PC-9 (cell line): ENCODE measurements around the gene CRYGS.

ENCODE experiments used
- EZH2 ChIP-seq: fragments of 200-600 bp; sonication (generic); IDR thresholded peaks from 2 replicates; pipeline ENCODE4 v1.8.0; 2017; ENCODE audit warnings: antibody characterized with exemption, low read depth
- TF ChIP-seq, protein P1 (sequence below): fragments of 200-600 bp; sonication (generic); conservative IDR thresholded peaks from 2 replicates; pipeline ENCODE4 v1.6.1; 2017; ENCODE audit warnings: mixed run types, antibody characterized with exemption, mild to moderate bottlenecking, moderate library complexity

GRCh38 chr3:186509423-186509822 lies 34.8 kb downstream of the CRYGS start:
- TF ChIP-seq, protein P1, sequence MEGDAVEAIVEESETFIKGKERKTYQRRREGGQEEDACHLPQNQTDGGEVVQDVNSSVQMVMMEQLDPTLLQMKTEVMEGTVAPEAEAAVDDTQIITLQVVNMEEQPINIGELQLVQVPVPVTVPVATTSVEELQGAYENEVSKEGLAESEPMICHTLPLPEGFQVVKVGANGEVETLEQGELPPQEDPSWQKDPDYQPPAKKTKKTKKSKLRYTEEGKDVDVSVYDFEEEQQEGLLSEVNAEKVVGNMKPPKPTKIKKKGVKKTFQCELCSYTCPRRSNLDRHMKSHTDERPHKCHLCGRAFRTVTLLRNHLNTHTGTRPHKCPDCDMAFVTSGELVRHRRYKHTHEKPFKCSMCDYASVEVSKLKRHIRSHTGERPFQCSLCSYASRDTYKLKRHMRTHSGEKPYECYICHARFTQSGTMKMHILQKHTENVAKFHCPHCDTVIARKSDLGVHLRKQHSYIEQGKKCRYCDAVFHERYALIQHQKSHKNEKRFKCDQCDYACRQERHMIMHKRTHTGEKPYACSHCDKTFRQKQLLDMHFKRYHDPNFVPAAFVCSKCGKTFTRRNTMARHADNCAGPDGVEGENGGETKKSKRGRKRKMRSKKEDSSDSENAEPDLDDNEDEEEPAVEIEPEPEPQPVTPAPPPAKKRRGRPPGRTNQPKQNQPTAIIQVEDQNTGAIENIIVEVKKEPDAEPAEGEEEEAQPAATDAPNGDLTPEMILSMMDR = no peak
- no peak for TF ChIP-seq EZH2
